SK-N-SH treated with all-trans-retinoic acid at 6 μM for 48 hours (cell line): ENCODE results near the gene TOR1A.

Experiments
- ARNTL ChIP-seq: fragments of 450-650 bp; formaldehyde crosslinking; IDR thresholded peaks from 2 replicates; pipeline ENCODE4 v1.5.0; 2020; ENCODE audit warnings: low read depth, mild to moderate bottlenecking, moderate library complexity, borderline replicate concordance
- ESRRG ChIP-seq: fragments of 250-450 bp; sonication (Bioruptor Pico); IDR thresholded peaks from 2 replicates; pipeline ENCODE4 v1.6.1; 2021; ENCODE audit warnings: mild to moderate bottlenecking
- ISL1 ChIP-seq: fragments of 250-450 bp; sonication (Bioruptor Pico); IDR thresholded peaks from 2 replicates; pipeline ENCODE4 v2.1.2; 2022; ENCODE audit warnings: mild to moderate bottlenecking, moderate library complexity
- OSR1 ChIP-seq: fragments of 250-450 bp; sonication (Bioruptor Pico); IDR thresholded peaks from 2 replicates; pipeline ENCODE4 v1.8.0; 2022; ENCODE audit warnings: moderate library complexity, mild to moderate bottlenecking, inconsistent platforms
- PATZ1 ChIP-seq: fragments of 250-450 bp; sonication (Bioruptor Pico); IDR thresholded peaks from 2 replicates; pipeline ENCODE4 v1.8.0; 2020; ENCODE audit warnings: mild to moderate bottlenecking, moderate library complexity, borderline replicate concordance
- RARB ChIP-seq: fragments of 250-450 bp; sonication (Bioruptor Pico); IDR thresholded peaks from 2 replicates; pipeline ENCODE4 v1.8.0; 2021; ENCODE audit warnings: mild to moderate bottlenecking, moderate library complexity
- ZFP3 ChIP-seq: fragments of 250-450 bp; sonication (Bioruptor Pico); IDR thresholded peaks from 2 replicates; pipeline ENCODE4 v1.5.0; 2020; ENCODE audit warnings: mild to moderate bottlenecking, moderate library complexity
- ZNF565 ChIP-seq: fragments of 450-650 bp; formaldehyde crosslinking; conservative IDR thresholded peaks from 2 replicates; pipeline ENCODE4 v1.5.0; 2020; ENCODE audit warnings: low read depth, mild to moderate bottlenecking, moderate library complexity
- ZNF70 ChIP-seq: fragments of 450-650 bp; formaldehyde crosslinking; IDR thresholded peaks from 2 replicates; pipeline ENCODE4 v1.5.0; 2020; ENCODE audit warnings: mild to moderate bottlenecking, moderate library complexity
- ZNF8 ChIP-seq: fragments of 450-650 bp; formaldehyde crosslinking; IDR thresholded peaks from 2 replicates; pipeline ENCODE4 v1.5.0; 2020; ENCODE audit warnings: mild to moderate bottlenecking, moderate library complexity
- TF ChIP-seq, protein P1 (sequence below): fragments of 250-450 bp; sonication (Bioruptor Pico); IDR thresholded peaks from 2 replicates; pipeline ENCODE4 v1.5.1; 2020; ENCODE audit warnings: low read depth, mild to moderate bottlenecking, moderate library complexity
- TF ChIP-seq, protein P2 (sequence below): fragments of 250-450 bp; sonication (Bioruptor Pico); IDR thresholded peaks from 2 replicates; pipeline ENCODE4 v1.5.0; 2020; ENCODE audit warnings: mild to moderate bottlenecking, moderate library complexity

GRCh38 chr9:129806061-129806460 lies 17.9 kb downstream of the TOR1A start:
- TF ChIP-seq ZNF70 (CRISPR knock-in tag) (no peak), ZNF8 (CRISPR knock-in tag) (no peak), OSR1 (CRISPR knock-in tag) (no peak), ZNF565 (CRISPR knock-in tag) (no peak), ISL1 (CRISPR knock-in tag) (no peak), ESRRG (CRISPR knock-in tag) (no peak), ZFP3 (no peak), PATZ1 (no peak), ARNTL (CRISPR knock-in tag) (no peak), RARB (CRISPR knock-in tag) (no peak)
- TF ChIP-seq, protein P1, sequence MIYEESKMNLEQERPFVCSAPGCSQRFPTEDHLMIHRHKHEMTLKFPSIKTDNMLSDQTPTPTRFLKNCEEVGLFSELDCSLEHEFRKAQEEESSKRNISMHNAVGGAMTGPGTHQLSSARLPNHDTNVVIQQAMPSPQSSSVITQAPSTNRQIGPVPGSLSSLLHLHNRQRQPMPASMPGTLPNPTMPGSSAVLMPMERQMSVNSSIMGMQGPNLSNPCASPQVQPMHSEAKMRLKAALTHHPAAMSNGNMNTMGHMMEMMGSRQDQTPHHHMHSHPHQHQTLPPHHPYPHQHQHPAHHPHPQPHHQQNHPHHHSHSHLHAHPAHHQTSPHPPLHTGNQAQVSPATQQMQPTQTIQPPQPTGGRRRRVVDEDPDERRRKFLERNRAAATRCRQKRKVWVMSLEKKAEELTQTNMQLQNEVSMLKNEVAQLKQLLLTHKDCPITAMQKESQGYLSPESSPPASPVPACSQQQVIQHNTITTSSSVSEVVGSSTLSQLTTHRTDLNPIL = no peak
- TF ChIP-seq, protein P2, sequence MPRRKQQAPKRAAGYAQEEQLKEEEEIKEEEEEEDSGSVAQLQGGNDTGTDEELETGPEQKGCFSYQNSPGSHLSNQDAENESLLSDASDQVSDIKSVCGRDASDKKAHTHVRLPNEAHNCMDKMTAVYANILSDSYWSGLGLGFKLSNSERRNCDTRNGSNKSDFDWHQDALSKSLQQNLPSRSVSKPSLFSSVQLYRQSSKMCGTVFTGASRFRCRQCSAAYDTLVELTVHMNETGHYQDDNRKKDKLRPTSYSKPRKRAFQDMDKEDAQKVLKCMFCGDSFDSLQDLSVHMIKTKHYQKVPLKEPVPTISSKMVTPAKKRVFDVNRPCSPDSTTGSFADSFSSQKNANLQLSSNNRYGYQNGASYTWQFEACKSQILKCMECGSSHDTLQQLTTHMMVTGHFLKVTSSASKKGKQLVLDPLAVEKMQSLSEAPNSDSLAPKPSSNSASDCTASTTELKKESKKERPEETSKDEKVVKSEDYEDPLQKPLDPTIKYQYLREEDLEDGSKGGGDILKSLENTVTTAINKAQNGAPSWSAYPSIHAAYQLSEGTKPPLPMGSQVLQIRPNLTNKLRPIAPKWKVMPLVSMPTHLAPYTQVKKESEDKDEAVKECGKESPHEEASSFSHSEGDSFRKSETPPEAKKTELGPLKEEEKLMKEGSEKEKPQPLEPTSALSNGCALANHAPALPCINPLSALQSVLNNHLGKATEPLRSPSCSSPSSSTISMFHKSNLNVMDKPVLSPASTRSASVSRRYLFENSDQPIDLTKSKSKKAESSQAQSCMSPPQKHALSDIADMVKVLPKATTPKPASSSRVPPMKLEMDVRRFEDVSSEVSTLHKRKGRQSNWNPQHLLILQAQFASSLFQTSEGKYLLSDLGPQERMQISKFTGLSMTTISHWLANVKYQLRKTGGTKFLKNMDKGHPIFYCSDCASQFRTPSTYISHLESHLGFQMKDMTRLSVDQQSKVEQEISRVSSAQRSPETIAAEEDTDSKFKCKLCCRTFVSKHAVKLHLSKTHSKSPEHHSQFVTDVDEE (CRISPR knock-in tag) = no peak
